ENCODE data around the gene NME7. TPM values are rescaled to one million over a fixed set of nuclear protein-coding genes. Genes with fewer than 3 reads are reported as not detected.

Gene NME7
- total and polyA plus RNA-seq, 10 donors = 4.0 to 22.0 (median 9.7) TPM

- intact Hi-C loops (cut with DNase I; ENCODE audit: low total_unique reads) = no loop called here
- Histone ChIP-seq H3K36me3 (no peaks in the 10 kb centered on the region), H3K4me1 (no peaks in the 10 kb centered on the region), H3K4me3 (no peak overlapping the region), H3K27me3 (replicated peaks in 1 of 7) (no peaks in the 10 kb centered on the region), H3K27ac (no peak overlapping the region), H3K9me3 (no peaks in the 10 kb centered on the region)
- DNase-seq = no peak
- WGBS, 5 donors = 64 to 94% (median 79%) methylated on average over 2 of the region's 2 CpGs
- TF ChIP-seq POLR2AphosphoS5 (IDR thresholded peaks at IDR 0.05) = no peak
- no peak for TF ChIP-seq POLR2A (IDR thresholded peaks at IDR 0.05)
- TF ChIP-seq CTCF (IDR thresholded peaks at IDR 0.05 in 8 of 11, conservative IDR thresholded peaks at IDR 0.05 in 3 of 11) = no peak
These were observed 117.6 kb downstream of the NME7 start for GRCh38 chr1:169250022-169250421.

- TF ChIP-seq CTCF (IDR thresholded peaks at IDR 0.05 in 8 of 11, conservative IDR thresholded peaks at IDR 0.05 in 3 of 11) (no peak), POLR2AphosphoS5 (IDR thresholded peaks at IDR 0.05) (no peak), POLR2A (IDR thresholded peaks at IDR 0.05) (no peak)
- no peak for DNase-seq
- H3K27ac ChIP-seq = no peak overlapping the region
- H3K27me3 ChIP-seq (replicated peaks in 1 of 7) = no peaks in the 10 kb centered on the region
- no peaks in the 10 kb centered on the region for H3K36me3 ChIP-seq
- H3K4me1 ChIP-seq = no peaks in the 10 kb centered on the region
- 47 to 100% (median 93%) methylated on average over 1 of the region's 1 CpG for WGBS, 5 donors
- intact Hi-C loops (cut with DNase I; ENCODE audit: low total_unique reads) = no loop called here
- no peak overlapping the region for H3K4me3 ChIP-seq
- no peaks in the 10 kb centered on the region for H3K9me3 ChIP-seq
These were observed 118.0 kb downstream of the NME7 start for GRCh38 chr1:169249611-169250010.

- TF ChIP-seq CTCF (IDR thresholded peaks at IDR 0.05 in 8 of 11, conservative IDR thresholded peaks at IDR 0.05 in 3 of 11) (no peak), POLR2AphosphoS5 (IDR thresholded peaks at IDR 0.05) (no peak), POLR2A (IDR thresholded peaks at IDR 0.05) (no peak)
- Histone ChIP-seq H3K27ac (no peak overlapping the region), H3K4me3 (no peak overlapping the region), H3K9me3 (no peaks in the 10 kb centered on the region), H3K36me3 (no peaks in the 10 kb centered on the region), H3K27me3 (replicated peaks in 1 of 7) (no peaks in the 10 kb centered on the region), H3K4me1 (peaks cover 0 to 3% (median 0%) of the 10 kb centered on the region in 6 donors)
- 89 to 95% (median 93%) methylated on average over 1 of the region's 1 CpG for WGBS, 5 donors
- DNase-seq = no peak
- intact Hi-C loops (cut with DNase I; ENCODE audit: low total_unique reads) = no loop called here
These were observed 121.9 kb downstream of the NME7 start for GRCh38 chr1:169245706-169246105.

- Histone ChIP-seq H3K27me3 (replicated peaks in 1 of 7) (no peaks in the 10 kb centered on the region), H3K27ac (no peak overlapping the region), H3K36me3 (no peaks in the 10 kb centered on the region), H3K4me1 (peaks cover 0 to 3% (median 0%) of the 10 kb centered on the region in 6 donors), H3K4me3 (no peak overlapping the region), H3K9me3 (no peaks in the 10 kb centered on the region)
- DNase-seq = no peak
- intact Hi-C loops (cut with DNase I; ENCODE audit: low total_unique reads) = no loop called here
- no peak for TF ChIP-seq POLR2AphosphoS5 (IDR thresholded peaks at IDR 0.05)
- no peak for TF ChIP-seq CTCF (IDR thresholded peaks at IDR 0.05 in 8 of 11, conservative IDR thresholded peaks at IDR 0.05 in 3 of 11)
- no peak for TF ChIP-seq POLR2A (IDR thresholded peaks at IDR 0.05)
- 51 to 71% (median 63%) methylated on average over 3 of the region's 3 CpGs for WGBS, 5 donors
These were observed 127.0 kb downstream of the NME7 start for GRCh38 chr1:169240449-169241232.
